Fibroblast of the aortic adventitia (primary cell): ENCODE results near the gene SBNO2. TPM values are rescaled to one million over a fixed set of nuclear protein-coding genes. Genes with fewer than 3 reads are reported as not detected.

Experiments
- DNase-seq: peaks from one replicate; pipeline ENCODE4 v3.0.0-alpha.2; 2010; ENCODE audit warnings: low read depth
- H3K4me3 ChIP-seq: 2 replicates; pipeline ENCODE4 v1.5.1; 2011; ENCODE audit warnings: low read depth, mild to moderate bottlenecking, control low read depth, low read length, moderate library complexity
- CTCF ChIP-seq: IDR thresholded peaks from 2 replicates; pipeline ENCODE4 v1.5.1; 2011; ENCODE audit warnings: mild to moderate bottlenecking, low read length, control low read depth, inconsistent platforms; ENCODE audit not compliant: insufficient read depth
- total RNA-seq: library from RNA; depleted of rRNA; stranded (reverse); fragments of >200 nt; gene quantifications from 2 replicates; pipeline ENCODE4 v1.2.3, GENCODE V29; 2012; ENCODE audit warnings: low replicate concordance

Gene SBNO2
- total RNA-seq, 1 donor = 41.2 TPM

GRCh38 chr19:1166872-1167573, 7.0 kb downstream of the SBNO2 start:
- TF ChIP-seq CTCF = no peak
- no peak for DNase-seq
- no peak overlapping the region for H3K4me3 ChIP-seq

GRCh38 chr19:1164684-1165531, 9.2 kb downstream of the SBNO2 start:
- no peak for TF ChIP-seq CTCF
- no peak for DNase-seq
- no peak overlapping the region for H3K4me3 ChIP-seq

DNA sequence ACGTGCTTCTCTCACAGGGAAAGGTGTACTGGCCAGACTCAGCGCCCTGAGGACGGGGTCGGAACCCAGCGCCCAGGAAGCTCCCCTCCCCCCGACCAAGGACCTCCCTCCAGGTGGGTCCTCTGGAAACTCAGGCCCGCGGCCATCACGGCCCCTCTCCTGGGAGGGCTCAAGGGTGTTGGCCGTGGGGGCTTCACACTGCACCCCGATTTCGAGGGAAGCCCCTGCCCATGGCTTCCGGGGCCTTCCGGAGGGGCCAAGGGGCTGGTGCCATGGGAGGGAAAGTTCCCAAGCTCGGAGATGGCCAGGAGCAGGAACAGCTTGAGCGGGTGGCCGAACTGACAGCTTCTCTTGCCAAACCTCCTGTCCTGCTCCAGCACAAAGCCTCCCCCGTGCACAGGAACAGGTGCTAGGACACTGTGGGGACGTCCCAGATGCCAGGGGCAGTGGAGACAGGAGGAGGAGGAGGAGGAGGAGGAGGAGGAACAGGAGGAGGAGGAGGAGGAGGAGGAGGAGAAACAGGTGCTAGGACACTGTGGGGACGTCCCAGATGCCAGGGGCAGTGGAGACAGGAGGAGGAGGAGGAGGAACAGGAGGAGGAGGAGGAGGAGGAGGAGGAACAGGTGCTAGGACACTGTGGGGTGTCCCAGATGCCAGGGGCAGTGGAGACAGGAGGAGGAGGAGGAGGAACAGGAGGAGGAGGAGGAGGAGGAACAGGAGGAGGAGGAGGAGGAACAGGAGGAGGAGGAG, 10.0 kb downstream of the SBNO2 start:
- no peak for TF ChIP-seq CTCF
- DNase-seq = no peak
- H3K4me3 ChIP-seq = no peak overlapping the region

DNA sequence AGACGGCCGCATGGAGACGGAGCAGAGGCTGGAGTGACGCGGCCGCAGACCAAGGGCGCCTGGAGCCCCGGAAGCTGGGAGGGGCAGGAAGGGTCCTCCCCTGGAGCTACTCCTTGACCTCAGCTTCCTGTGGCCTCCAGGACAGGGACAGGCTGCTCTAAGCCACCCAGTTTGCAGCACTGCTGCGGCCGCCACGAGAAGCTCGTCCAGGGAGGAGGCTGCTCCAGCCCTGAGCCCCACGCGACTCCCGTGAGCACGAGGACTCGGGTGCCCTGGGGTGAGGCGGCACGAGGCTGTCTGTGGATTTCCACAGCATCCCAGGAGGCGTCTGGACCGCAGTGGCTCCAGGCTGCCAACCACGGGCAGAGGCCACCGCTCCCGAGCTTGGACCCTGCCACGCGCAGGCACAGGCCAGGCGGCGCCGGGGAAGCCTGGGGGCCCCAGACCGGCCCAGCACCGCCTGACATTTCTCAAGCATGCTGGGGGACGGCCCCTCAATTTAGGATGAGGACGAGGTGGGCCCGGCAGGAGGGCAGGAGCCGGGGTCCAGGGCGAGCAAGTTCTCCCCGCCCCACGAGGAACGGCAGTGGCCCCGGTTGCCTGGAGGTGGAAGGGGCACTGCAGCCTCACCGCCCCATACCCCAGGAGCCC, 10.7 kb downstream of the SBNO2 start:
- no peak for TF ChIP-seq CTCF
- no peak for DNase-seq
- no peak overlapping the region for H3K4me3 ChIP-seq

- no peak for DNase-seq
- H3K4me3 ChIP-seq = no peak overlapping the region
- TF ChIP-seq CTCF = no peak
Measured at GRCh38 chr19:1162404-1163282, 11.4 kb downstream of the SBNO2 start.

- DNase-seq = peak; percentile 26
- H3K4me3 ChIP-seq = no peak overlapping the region
- no peak for TF ChIP-seq CTCF
Measured at GRCh38 chr19:1161716-1162115, 12.4 kb downstream of the SBNO2 start.
